Karpas-422 (cell line): ENCODE data around the gene ANKRD63. TPM values are rescaled to one million over a fixed set of nuclear protein-coding genes. Genes with fewer than 3 reads are reported as not detected.

ENCODE experiments used
- DNase-seq: peaks from one replicate; pipeline ENCODE4 v3.0.0-alpha.2; 2015
- H2AFZ ChIP-seq: fragments of 200-600 bp; sonication (generic); 2 replicates; pipeline ENCODE4 v1.6.1; 2014; ENCODE audit warnings: antibody characterized with exemption, low read length, mixed read lengths
- H3K27ac ChIP-seq: fragments of 200-600 bp; sonication (generic); 2 replicates; pipeline ENCODE4 v1.5.1; 2014; ENCODE audit warnings: mild to moderate bottlenecking, low read length, moderate library complexity
- H3K27me3 ChIP-seq: fragments of 200-600 bp; sonication (generic); 2 replicates; pipeline ENCODE4 v1.6.1; 2014; ENCODE audit warnings: low read length, mixed read lengths
- H3K36me3 ChIP-seq: fragments of 200-600 bp; sonication (generic); 2 replicates; pipeline ENCODE4 v1.6.1; 2014; ENCODE audit warnings: low read length, mixed read lengths; ENCODE audit not compliant: insufficient read depth
- H3K4me1 ChIP-seq: fragments of 200-600 bp; sonication (generic); 2 replicates; pipeline ENCODE4 v1.6.1; 2014; ENCODE audit warnings: mild to moderate bottlenecking, low read length, mixed read lengths
- H3K4me2 ChIP-seq: fragments of 200-600 bp; sonication (generic); 2 replicates; pipeline ENCODE4 v1.6.1; 2014; ENCODE audit warnings: low read length, low read depth, mild to moderate bottlenecking; ENCODE audit not compliant: poor library complexity, severe bottlenecking
- H3K4me3 ChIP-seq: fragments of 200-600 bp; sonication (generic); 2 replicates; pipeline ENCODE4 v1.5.1; 2014; ENCODE audit warnings: mild to moderate bottlenecking, antibody characterized with exemption, low read length, mixed read lengths
- H3K79me2 ChIP-seq: fragments of 200-600 bp; sonication (generic); 2 replicates; pipeline ENCODE4 v1.6.1; 2014; ENCODE audit warnings: mild to moderate bottlenecking, low read length, mixed read lengths
- H3K9ac ChIP-seq: fragments of 200-600 bp; sonication (generic); 2 replicates; pipeline ENCODE4 v1.6.0; 2014; ENCODE audit warnings: low read length
- H3K9me2 ChIP-seq: fragments of 200-600 bp; sonication (generic), shearing (Covaris generic); replicated peaks from 2 replicates; pipeline ENCODE4 v1.6.0; 2014; ENCODE audit warnings: mild to moderate bottlenecking, low read length, moderate library complexity; ENCODE audit not compliant: insufficient read depth
- H3K9me3 ChIP-seq: fragments of 300-700, 200-600 bp; sonication (generic); 2 replicates; pipeline ENCODE4 v1.6.1; 2014; ENCODE audit warnings: low read length, mixed read lengths
- H4K20me1 ChIP-seq: fragments of 200-600 bp; sonication (generic); 2 replicates; pipeline ENCODE4 v1.6.1; 2014; ENCODE audit warnings: mild to moderate bottlenecking, antibody characterized with exemption, low read length, low read depth; ENCODE audit not compliant: insufficient read depth
- total RNA-seq: library from RNA; depleted of rRNA; stranded (reverse); fragments of >200 nt; shearing (Covaris generic); gene quantifications from 2 replicates; pipeline ENCODE4 v1.2.3, GENCODE V29; 2014; ENCODE audit warnings: low replicate concordance

ANKRD63 gene
- total RNA-seq, 1 experiment from 2014 or later = not detected

DNA sequence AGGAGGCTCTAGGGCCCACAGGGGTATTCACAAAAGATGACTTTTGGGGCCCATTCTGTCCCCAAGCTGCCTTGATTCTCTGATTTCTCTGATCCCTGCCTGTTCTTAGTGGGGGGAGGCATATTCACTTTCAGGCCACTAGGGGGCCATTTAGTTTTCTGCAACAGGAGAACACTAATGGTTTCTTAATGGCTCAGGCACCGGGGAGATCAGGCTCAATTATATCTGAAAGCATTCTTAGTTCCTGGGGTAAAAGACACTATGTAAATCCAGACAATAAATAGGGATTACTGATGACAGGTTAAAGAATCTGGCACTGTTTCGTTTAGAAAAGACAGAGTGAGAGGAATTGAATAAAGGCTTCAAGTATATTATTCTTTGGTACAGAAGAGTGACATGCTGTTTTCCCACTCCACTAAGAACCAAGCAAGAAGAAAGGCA lies 38.1 kb upstream of the ANKRD63 start:
- Histone ChIP-seq H2AFZ (no peak overlapping the region), H3K4me3 (no peak overlapping the region)

DNA sequence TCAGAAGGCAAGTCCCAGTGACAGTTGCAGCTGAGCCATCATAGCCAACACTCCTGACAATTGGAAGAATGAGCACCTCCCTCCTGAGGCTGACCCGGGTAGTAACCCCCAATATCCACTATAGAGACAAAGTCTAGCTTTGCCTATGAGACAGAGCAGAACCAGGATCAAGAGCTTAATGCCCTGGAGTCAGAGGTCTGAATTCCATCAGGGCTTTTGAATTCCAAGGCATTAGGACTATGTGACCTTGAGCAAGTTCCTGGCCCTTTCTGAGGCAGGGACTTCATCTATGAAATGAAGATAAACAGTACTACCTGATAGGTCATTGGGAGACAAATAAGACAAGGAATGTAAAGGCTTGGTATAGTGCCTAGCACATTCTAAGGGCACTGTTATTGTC lies 37.5 kb upstream of the ANKRD63 start:
- Histone ChIP-seq H3K9me2 (no peaks in the 10 kb centered on the region), H4K20me1 (peaks cover 4% of the 10 kb centered on the region; the same call in 1 of the 2 replicates), H3K4me2 (no peak overlapping the region), H3K4me3 (no peak overlapping the region), H3K27ac (no peak overlapping the region), H3K36me3 (no peaks in the 10 kb centered on the region), H3K9ac (no peak overlapping the region), H3K79me2 (no peaks in the 10 kb centered on the region), H3K9me3 (no peaks in the 10 kb centered on the region), H2AFZ (no peak overlapping the region), H3K27me3 (no peaks in the 10 kb centered on the region; the same call in 1 of the 2 replicates), H3K4me1 (peaks cover 25% of the 10 kb centered on the region)
- no peak for DNase-seq

More for the DNA sequence above, 38.1 kb upstream of the ANKRD63 start:
- H3K27ac ChIP-seq = no peak overlapping the region
- no peak overlapping the region for H3K9ac ChIP-seq
- H3K9me3 ChIP-seq = no peaks in the 10 kb centered on the region
- H3K27me3 ChIP-seq = no peaks in the 10 kb centered on the region; the same call in 1 of the 2 replicates
- peaks cover 25% of the 10 kb centered on the region for H3K4me1 ChIP-seq
- no peaks in the 10 kb centered on the region for H3K9me2 ChIP-seq
- H3K79me2 ChIP-seq = no peaks in the 10 kb centered on the region
- no peaks in the 10 kb centered on the region for H3K36me3 ChIP-seq
- DNase-seq = peak; percentile 90
- H4K20me1 ChIP-seq = peaks cover 4% of the 10 kb centered on the region; the same call in 1 of the 2 replicates
- H3K4me2 ChIP-seq = no peak overlapping the region

- Histone ChIP-seq H3K27ac (no peak overlapping the region), H3K27me3 (no peaks in the 10 kb centered on the region), H4K20me1 (no peaks in the 10 kb centered on the region), H3K9me2 (no peaks in the 10 kb centered on the region), H2AFZ (no peak overlapping the region), H3K4me2 (no peak overlapping the region), H3K4me1 (peaks cover 16% of the 10 kb centered on the region), H3K79me2 (no peaks in the 10 kb centered on the region), H3K4me3 (no peak overlapping the region), H3K9me3 (no peaks in the 10 kb centered on the region), H3K36me3 (no peaks in the 10 kb centered on the region), H3K9ac (no peak overlapping the region)
- no peak for DNase-seq
Observed at GRCh38 chr15:40317580-40317979, 34.7 kb upstream of the ANKRD63 start.

DNA sequence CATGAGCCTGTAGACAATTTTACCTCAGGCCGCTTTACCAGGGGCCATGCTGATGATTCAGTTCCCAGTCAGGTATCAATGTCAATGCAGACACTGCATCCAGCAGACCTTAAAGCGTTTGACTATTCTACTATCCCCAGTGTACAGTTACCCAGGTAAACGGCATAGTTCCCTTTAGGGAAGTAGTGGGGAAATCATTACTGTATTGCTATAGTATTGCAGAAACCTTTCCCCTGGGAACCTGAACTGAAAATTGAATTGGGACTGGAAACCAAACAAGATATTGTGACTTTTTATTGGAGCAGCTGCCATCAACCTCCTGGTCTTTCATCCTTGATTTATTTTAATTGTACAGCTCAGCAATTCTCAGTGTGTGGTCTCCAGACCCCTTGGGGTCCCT lies 34.1 kb upstream of the ANKRD63 start:
- H3K79me2 ChIP-seq = no peaks in the 10 kb centered on the region
- H3K9me3 ChIP-seq = no peaks in the 10 kb centered on the region
- H2AFZ ChIP-seq = no peak overlapping the region
- H3K9me2 ChIP-seq = no peaks in the 10 kb centered on the region
- H3K27ac ChIP-seq = no peak overlapping the region
- no peaks in the 10 kb centered on the region for H3K27me3 ChIP-seq
- no peak overlapping the region for H3K4me2 ChIP-seq
- no peaks in the 10 kb centered on the region for H3K36me3 ChIP-seq
- H4K20me1 ChIP-seq = no peaks in the 10 kb centered on the region
- peaks cover 16% of the 10 kb centered on the region for H3K4me1 ChIP-seq
- H3K9ac ChIP-seq = no peak overlapping the region
- no peak for DNase-seq
- H3K4me3 ChIP-seq = no peak overlapping the region

DNA sequence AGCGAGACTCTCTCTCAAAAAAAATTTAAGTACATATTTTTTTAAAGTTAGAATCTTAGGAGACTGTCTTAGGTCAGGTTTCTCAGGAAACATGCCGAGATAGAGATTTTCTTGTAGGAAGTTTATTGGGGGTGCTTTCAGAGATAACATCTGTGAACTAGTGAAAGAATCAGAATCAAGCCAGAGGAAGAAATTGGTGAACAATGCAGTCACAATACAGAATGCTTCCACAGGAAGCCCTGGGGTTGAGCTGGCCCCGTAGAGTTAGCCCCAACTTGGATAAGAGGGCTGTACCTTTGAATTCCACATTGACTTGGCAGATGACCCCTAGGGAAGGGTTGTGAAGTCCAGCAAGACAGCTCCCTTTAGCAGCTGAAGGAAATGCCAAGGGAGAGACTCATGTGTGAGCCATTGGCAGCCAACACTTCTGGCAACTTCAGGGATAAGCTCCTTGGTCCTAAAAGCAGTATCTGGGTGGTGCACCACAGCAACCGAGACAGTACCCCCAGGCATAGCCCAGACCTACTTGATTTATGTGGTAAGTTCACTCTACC lies 31.9 kb upstream of the ANKRD63 start:
- no peak overlapping the region for H2AFZ ChIP-seq
- H4K20me1 ChIP-seq = no peaks in the 10 kb centered on the region
- no peaks in the 10 kb centered on the region for H3K79me2 ChIP-seq
- H3K27ac ChIP-seq = no peak overlapping the region
- H3K36me3 ChIP-seq = no peaks in the 10 kb centered on the region
- no peaks in the 10 kb centered on the region for H3K9me2 ChIP-seq
- no peaks in the 10 kb centered on the region for H3K9me3 ChIP-seq
- DNase-seq = no peak
- H3K4me1 ChIP-seq = peaks cover 9% of the 10 kb centered on the region
- no peaks in the 10 kb centered on the region for H3K27me3 ChIP-seq
- H3K4me2 ChIP-seq = no peak overlapping the region
- H3K9ac ChIP-seq = no peak overlapping the region
- H3K4me3 ChIP-seq = no peak overlapping the region

- Histone ChIP-seq H3K9me2 (no peaks in the 10 kb centered on the region), H2AFZ (no peak overlapping the region), H3K27ac (no peak overlapping the region), H3K9ac (peak overlapping the region; percentile 17; the same call in 1 of the 2 replicates), H3K9me3 (no peaks in the 10 kb centered on the region), H4K20me1 (no peaks in the 10 kb centered on the region), H3K36me3 (no peaks in the 10 kb centered on the region), H3K27me3 (no peaks in the 10 kb centered on the region), H3K4me2 (peak overlapping the region; percentile 25), H3K4me1 (peaks cover 18% of the 10 kb centered on the region), H3K79me2 (no peaks in the 10 kb centered on the region), H3K4me3 (no peak overlapping the region)
- peak; percentile 84 for DNase-seq
Observed at GRCh38 chr15:40313531-40314398, 30.9 kb upstream of the ANKRD63 start.

DNA sequence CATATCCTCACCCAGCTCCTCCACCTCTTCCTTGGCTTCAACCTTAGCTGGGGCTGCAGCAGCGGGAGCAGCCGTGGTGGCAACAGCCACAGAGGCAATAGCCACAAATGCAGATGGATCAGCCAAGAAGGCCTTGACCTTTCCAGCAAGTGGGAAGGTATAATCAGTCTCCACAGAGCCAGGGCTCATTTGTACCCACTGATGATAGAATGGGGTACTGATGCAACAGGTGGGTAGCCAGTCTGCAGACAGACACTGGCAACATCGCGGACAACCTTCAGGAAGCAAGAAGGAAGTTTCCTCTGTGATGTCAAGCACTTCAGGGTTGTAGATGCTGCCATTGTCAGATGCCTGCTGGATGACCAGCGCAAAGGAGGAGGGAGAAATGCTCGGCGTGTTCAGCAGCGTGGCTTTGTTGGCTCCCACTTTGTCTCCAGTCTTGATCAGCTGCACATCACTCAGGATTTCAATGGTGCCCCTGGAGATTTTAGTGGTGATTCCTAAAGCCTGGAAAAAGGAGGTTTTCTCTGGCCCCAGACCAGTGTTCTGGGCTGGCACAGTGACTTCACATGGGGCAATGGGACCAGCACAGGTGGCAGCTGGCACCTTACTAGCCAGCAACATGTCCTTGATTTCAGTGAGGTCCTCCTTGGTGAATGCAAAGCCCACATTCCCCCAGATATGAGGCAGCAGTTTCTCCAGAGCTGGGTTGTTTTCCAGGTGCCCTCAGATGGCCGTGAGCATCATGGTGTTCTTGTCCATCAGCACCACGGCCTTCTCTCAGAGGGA lies 29.7 kb upstream of the ANKRD63 start:
- no peaks in the 10 kb centered on the region for H3K27me3 ChIP-seq
- peaks cover 30% of the 10 kb centered on the region for H3K4me1 ChIP-seq
- no peak overlapping the region for H3K4me3 ChIP-seq
- no peak for DNase-seq
- no peaks in the 10 kb centered on the region for H3K36me3 ChIP-seq
- no peak overlapping the region for H3K4me2 ChIP-seq
- no peaks in the 10 kb centered on the region for H3K9me2 ChIP-seq
- no peaks in the 10 kb centered on the region for H3K9me3 ChIP-seq
- H3K79me2 ChIP-seq = no peaks in the 10 kb centered on the region
- no peak overlapping the region for H3K27ac ChIP-seq
- no peak overlapping the region for H3K9ac ChIP-seq
- H4K20me1 ChIP-seq = no peaks in the 10 kb centered on the region
- no peak overlapping the region for H2AFZ ChIP-seq

DNA sequence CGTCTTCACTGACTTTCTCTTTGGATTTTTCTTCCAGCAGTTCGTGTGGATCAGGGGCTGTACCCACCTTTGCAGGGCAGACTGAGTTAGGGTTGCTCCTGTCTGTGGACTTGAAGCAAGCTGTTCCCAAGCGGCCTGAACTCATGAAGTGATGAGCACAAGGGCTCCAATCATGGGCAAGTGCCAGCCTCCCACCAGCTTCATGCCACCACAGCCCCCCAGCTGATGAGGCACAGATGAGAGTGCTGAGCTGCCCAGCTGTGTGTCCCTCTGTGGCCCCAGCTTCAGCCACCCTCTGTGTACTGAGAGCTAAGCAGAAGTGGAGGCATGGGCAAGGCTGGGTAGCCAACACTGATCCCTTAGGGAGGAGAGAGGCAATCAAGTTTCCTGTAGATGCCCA lies 28.1 kb upstream of the ANKRD63 start:
- no peaks in the 10 kb centered on the region for H3K9me2 ChIP-seq
- H2AFZ ChIP-seq = no peak overlapping the region
- no peak overlapping the region for H3K9ac ChIP-seq
- H3K4me1 ChIP-seq = peaks cover 42% of the 10 kb centered on the region
- H3K27ac ChIP-seq = no peak overlapping the region
- no peak overlapping the region for H3K4me3 ChIP-seq
- no peak for DNase-seq
- no peaks in the 10 kb centered on the region for H3K27me3 ChIP-seq
- H4K20me1 ChIP-seq = no peaks in the 10 kb centered on the region
- H3K4me2 ChIP-seq = no peak overlapping the region
- no peaks in the 10 kb centered on the region for H3K36me3 ChIP-seq
- H3K9me3 ChIP-seq = no peaks in the 10 kb centered on the region
- H3K79me2 ChIP-seq = no peaks in the 10 kb centered on the region
